Activated T-cell treated with anti-CD3 and anti-CD28 coated beads, Interleukin-2, amount 50 U/mL, for 1 hour (primary cell): ENCODE results near the gene INTS4.
"Not testable (repeated sequence)": the region's sequence is repeated elsewhere in the genome, so short reads cannot be mapped to it uniquely, and the experiment has no call there.

ENCODE experiments used
- DNase-seq: peaks from one replicate; pipeline ENCODE4 v3.0.0-alpha.2; 2020

INTS4 gene, protein sequence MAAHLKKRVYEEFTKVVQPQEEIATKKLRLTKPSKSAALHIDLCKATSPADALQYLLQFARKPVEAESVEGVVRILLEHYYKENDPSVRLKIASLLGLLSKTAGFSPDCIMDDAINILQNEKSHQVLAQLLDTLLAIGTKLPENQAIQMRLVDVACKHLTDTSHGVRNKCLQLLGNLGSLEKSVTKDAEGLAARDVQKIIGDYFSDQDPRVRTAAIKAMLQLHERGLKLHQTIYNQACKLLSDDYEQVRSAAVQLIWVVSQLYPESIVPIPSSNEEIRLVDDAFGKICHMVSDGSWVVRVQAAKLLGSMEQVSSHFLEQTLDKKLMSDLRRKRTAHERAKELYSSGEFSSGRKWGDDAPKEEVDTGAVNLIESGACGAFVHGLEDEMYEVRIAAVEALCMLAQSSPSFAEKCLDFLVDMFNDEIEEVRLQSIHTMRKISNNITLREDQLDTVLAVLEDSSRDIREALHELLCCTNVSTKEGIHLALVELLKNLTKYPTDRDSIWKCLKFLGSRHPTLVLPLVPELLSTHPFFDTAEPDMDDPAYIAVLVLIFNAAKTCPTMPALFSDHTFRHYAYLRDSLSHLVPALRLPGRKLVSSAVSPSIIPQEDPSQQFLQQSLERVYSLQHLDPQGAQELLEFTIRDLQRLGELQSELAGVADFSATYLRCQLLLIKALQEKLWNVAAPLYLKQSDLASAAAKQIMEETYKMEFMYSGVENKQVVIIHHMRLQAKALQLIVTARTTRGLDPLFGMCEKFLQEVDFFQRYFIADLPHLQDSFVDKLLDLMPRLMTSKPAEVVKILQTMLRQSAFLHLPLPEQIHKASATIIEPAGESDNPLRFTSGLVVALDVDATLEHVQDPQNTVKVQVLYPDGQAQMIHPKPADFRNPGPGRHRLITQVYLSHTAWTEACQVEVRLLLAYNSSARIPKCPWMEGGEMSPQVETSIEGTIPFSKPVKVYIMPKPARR

DNA sequence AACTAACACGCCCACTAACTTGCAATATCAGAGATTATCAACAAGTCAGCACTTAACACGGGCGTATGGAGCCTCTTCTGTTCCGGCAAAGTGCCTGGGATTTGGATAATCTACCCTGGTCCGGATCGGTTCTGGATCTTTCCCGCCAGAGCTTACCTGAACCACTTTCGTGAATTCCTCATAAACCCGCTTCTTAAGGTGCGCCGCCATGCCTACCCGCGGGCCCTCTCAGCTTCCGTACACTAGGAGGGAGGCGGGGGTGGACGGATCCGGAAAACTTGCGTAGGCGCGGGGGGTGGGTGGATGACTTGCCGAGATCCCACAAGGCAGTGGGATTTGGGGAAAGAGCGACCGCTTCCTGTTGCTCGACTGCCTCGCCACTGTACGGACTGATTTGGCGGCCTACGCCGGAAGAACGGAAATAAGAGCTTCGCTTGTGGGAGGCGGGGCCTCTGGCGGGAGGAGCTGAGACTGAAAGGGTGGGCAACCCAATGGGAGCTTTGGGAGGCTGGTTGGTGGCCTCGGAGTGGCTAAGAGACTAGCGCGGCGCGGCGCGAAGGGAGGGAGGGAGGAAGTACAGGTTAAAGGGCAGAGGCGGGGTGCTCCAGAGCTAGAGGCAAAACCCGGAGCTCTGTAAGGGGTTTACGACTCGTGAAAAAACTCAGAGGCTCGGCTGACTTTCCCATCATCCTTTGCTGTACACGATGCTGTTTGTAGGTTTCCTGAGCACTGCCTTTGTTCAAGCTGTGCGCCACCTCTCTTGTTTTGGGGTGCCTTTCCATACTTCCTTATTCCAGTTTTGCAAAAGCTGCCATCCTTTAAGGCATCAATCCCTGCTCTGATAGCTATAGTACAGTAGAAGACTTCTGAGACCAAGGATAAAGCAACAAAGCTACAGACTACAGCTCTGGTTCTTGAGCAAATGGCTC lies at the start of gene INTS4:
Gene INTS4, minus strand, starts transcription at position 235 of the 929 bp plus-strand sequence. Its CDS starts 25 bp downstream, at position 210.
- peak; percentile 94 for DNase-seq

DNA sequence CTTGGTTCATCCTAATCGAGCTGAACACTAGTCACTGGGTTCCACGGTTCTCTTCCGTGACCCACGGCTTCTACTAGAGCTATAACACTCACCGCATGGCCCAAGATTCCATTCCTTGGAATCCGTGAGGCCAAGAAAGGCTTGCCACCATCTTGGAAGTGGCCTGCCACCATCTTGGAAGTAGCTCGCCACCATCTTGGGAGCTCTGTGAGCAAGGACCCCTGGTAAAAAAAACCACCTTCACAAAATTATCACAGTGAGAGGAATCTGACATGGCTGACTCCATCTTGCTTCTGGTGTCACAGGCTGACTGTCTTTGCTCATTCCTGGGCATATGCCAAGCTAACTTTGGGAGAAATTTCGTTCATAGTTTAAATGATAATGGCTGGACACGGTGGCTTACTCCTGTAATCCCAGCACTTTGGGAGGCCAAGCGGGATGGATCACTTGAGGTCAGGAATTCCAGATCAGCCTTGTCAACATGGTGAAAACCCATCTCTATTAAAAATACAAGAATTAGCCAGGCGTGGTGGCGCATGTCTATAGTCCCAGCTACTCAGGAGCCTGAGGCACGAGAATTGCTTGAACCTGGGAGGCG lies 47.5 kb upstream of the INTS4 start:
- DNase-seq: no peak

DNA sequence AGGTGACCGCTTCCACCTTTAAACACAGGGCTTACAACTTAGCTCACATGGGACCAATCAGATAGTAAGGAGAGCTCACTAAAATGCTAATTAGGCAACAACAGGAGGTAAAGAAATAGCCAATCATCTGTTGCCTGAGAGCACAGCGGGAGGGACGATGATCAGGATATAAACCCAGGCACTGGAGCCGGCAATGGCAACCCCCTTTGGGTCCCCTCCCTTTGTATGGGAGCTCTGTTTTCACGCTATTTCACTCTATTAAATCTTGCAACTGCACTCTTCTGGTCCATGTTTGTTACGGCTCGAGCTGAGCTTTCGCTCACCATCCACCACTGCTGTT lies 46.9 kb upstream of the INTS4 start:
- DNase-seq: not testable (repeated sequence)

DNA sequence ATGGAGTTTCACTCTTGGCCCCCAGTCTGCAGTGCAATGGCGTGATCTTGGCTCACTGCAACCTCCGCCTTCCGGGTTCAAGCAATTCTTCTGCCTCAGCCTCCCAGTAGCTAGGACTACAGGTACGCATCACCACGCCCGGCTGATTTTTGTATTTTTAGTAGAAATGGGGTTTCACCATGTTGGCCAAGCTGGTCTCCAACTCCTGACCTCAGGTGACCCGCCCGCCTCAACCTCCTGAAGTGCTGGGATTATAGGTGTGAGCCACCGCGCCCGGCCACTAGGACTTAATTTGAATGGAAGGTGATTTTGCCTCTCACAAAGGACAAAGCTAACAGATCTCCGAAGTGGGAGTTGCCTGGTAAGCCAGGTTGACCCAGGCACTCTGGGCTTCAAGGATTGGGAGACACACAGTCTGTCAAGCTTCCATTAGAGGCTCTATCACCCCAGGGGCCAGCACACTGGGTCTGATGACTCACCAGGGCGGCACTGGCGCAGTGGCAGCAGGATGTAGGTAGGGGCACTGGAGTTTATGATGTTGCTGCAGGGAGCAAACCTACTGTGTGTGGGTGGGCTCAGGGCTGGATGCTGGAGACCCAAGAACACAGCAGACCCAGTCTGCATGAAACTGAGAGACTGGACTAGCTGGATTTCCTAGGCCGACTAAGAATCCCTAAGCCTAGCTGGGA lies 46.4 kb upstream of the INTS4 start:
- no peak for DNase-seq

DNA sequence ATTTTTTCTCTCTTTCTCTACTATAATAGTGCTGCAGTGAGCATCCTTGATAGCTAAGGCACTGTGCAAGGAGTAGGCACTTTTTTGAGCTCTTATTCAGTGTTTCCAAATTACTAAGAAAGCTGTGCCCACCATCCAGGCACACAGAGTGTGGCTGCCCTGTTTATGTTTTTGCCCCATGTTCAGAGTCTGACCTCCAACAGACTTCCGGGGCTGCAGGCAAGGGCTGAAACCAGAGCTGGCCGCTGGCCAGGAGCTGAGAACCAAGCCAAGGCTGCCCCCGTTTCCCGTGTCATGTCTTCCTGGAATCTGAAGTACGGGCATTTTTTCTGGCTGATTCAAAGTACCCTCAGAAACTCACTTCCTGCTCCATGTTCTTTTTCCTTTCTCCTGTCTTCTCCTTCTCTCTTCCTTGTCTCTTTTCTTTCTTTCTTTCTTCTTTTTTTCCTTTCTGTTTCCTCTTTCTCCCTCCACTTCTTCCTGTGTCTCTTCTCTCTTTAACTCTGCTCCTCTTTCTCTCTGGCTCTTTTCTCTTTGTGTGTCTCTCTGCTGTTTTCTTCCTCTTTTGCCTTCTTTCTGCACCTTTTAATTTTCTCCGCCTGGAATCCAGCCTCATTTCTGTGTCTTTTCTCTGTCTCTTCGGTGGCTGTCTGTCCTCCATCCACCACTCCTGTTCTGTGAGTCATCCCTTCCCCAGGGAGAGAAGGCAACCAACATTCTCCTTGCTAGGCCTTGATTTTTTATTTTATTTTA lies 45.6 kb upstream of the INTS4 start:
- DNase-seq: no peak

DNA sequence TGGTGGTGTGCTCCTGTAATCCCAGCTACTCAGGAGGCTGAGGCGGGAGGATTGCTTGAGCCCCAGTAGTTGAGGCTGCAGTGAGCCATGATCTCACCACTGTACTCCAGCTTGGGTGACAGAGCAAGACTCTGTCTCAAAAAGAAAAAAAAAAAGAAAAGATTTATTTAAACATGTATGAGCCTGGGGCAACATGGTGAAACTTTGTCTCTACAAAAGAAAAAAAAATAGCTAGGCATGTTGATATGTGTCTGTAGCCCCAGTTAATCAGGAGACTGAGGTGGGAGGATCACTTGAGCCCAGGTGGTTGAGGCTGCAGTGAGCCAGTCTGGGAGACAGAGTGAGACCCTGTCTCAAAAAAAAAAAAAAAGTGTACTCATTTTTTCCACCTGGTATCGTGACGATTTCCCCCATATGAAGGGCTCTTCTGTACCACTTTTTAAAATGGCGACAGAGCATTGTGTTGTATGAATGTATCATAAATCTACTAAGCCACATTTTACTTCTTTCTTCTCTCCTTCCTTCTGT lies 45.0 kb upstream of the INTS4 start:
- no peak for DNase-seq

DNA sequence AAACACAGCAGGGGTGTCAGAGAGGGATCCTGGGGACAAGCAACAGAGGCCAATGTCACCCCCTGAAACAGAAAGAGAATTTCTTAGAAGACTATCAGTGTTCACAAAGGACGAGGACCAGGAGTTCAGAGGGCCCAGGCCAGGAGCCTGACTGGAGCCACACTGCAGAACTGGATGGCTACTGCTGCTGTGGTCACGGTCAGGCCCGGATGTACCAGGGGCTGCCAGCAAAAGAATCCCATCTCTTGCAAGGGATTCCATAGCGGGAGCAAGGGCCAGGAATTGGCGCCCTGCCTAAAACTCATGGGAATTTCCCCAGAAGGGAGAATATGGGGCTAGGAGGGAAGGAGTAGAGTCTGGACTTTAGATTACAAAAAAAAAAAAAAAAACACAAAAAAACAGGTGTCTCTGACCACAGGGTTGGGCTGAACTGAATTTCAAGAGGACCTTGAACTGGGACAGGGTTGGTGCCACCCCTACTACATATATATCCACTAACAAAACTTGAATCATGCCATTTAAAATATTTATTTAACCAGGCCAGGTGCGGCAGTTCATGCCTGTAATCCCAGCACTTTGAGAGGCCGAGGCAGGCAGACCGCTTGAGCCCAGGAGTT lies 44.3 kb upstream of the INTS4 start:
- DNase-seq: no peak

DNA sequence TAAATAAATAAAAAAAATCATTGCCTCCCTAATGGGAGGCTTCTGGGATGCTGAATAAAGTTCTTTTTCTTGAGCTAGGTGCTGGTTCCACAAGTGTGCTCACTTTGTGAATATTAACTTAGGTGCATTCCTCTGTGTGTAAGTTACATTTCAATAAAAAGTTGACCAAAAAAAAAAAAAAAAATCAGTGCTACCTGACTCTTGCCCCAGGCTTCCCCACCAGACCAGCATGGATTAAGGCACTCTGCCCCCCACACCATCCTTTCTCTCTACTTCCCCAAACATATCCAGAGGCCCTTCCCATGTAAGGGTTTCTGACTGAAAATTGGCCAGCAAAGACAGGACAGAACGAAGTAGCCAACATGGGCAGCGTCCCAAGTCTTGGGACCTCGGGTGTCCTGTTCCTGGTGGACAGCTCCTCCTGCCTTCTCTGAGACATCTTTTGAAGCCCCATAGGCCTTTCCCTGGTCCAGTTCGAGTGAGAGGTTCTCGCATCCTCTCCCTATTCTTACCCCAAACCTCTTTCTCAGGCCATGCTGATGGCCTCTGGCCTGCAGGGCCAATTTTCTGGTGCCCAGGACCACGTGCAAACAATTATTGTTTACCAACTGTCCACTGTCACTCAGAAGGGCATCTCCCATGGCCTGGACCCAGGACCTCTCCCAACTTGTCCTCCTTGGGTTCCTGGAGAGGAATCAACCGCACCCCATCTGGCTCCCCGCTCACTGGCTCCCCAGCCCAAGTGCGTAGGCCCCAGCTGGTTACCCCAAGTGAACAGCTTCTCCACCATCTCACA lies 43.6 kb upstream of the INTS4 start:
- DNase-seq: no peak

DNA sequence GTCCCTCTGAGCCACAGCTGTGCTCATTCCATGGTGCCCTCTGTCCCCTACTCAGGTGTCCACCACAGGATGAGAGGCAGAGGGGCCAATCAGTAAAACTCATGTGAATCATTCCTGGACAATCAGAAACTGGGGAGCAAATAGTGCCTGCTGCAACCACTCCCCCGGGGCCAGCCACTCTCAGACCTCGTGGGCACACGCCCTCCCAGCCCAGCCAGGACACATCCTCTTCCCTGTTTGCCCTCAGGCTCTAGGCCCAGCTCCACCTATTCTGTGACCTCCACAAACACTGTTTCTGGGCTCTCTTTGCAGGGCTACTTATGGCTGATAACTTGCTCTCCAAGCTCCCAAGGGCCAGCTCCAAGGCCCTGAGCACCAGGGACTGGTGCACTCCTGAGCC lies 42.6 kb upstream of the INTS4 start:
- no peak for DNase-seq

DNA sequence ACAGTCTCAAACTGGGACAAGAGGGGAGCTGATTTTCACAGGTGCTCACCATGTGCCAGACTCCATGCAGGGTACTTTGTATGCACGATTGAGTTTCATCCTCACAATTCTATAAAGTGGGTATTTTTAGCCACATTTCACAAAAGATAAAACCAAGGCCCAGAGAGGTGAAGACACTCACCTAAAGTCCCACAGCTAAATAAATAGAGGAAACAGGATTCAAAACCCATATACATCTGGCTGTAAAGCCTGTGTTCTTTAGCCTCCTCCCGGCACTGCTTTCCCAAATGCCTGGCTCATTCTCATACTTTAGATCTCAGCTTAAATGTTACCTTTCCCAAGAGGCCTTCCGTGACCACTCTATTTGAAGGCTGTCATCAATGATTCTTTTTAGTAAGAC lies 41.8 kb upstream of the INTS4 start:
- no peak for DNase-seq

DNA sequence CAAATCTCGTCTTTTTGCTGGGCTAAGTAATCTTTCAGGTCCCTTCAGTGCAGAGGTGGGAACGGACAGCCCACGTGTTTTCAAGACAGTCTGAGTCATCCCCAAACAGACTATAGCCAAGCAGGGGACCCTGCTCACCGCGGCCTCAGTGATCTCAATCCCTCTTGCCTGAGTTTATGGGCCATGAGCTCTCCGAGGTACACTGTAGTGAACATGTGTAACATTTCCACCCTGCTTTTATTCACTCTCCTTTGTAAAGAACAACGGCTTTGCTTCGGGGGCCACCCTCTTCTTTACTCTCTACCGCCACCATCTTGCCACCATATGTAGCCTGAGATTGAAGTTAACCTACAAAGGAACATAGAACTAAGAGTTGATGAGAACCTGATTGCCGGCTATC lies 40.2 kb upstream of the INTS4 start:
- DNase-seq: no peak

DNA sequence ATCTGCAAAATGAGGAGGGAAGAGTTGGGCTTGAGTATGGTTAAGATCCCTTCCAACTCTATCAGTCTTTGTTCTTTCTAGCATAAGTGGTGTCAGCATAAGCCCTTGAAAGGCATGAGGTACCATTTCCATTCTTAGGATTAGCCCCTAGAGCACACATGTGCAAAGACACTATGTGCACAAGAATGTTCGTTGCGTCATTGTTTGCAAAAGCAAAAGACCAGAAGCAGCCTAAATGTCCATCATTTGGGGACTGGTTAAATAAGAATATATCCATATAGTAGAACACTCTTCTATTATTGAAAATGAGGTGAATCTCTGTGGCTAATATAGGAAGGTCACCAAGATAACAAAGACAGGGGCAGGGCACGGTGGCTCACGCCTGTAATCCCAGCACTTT lies 38.6 kb upstream of the INTS4 start:
- DNase-seq: no peak

DNA sequence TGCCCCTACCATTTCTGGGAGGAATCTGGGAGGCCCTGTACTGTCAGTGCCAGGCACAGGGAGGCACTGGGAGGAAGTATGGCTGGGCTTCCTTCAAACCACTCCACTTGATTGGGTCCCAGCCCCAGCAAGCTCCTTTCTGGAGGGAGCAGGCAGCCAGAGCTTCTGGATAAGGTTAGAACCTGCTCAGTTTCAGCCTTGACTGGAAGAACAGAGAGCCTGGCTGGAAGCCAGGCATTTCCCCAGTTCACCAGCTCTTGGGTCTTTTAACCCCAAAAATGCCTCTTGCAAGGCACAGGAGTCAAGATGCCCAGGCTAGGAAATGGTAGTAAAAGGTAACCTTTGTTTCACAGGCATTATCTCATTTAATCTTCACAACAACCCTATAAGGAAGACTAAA lies 37.6 kb upstream of the INTS4 start:
- no peak for DNase-seq

DNA sequence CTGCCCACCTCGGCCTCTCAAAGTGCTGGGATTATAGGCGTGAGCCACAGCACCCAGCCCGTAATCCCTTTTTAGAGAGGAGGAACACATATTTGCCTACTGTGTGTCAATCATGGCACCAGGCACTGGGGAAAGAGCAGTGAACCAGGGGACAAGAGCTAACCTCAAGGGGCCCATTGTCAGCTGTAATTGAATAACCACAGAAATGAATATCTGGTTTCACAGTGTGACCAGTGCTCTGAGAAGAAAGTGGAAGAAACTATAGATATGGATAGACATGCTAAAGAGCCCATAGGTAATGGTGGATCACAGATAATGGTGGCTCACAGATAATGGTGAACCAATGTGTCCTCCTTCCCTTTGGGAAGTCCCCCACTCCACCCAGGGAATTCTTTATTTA lies 37.2 kb upstream of the INTS4 start:
- DNase-seq: no peak

DNA sequence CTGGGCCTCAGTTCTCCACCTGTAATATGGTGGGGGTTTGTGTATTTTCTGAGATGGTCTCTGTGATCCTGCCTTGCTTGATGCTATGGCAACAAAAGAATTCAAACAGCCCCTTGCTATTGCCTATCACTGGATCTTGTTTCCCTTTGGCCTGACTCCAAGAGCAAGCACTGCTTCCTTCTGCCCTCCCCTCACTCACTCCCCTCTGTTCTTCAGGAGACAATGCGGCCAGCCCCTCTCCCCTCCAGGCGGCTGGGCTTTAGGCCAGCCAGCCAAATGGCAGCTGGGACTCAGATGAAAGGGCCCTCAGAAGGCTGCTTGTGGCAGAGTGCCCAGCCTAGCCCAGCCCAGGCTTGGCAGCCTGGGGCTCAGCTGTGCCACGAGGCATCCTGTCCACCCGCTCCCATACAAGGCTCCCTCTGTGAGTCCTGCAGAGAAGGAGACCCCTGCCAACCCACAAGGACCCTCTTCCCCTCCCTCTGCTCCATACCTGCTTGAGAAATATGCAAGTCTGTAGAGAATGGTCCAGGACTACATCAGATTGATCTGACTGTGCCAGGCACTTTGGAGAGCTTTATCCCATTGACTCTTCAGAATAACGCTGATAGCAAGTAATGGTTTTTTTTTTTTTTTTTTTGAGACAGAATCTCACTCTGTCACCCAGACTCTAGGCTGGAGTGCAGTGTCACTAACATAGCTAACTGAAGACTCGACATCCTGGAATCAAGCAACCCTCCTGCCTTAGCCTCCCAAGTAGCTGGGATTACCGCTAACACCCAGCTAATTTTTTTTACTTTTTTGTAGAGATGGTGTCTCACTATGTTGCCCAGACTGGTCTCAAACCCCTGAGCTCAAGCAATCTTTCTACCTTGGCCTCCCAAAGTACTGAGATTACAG lies 36.2 kb upstream of the INTS4 start:
- no peak for DNase-seq

DNA sequence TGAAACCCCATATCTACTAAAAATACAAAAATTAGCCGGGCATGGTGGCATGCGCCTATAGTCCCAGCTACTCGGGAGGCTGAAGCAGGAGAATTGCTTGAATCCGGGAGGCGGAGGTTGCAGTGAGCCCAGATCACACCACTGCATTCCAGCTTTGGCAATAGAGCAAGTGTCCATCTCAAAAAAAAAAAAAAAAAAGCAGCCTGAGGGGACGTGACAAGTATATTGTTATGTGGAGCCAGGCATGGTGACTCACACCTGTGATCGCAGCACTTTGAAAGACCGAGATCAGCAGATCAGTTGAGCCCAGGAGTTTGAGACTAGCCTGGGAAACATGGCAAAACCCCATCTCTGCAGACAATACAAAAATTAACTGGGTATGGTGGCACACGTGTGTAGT lies 34.0 kb upstream of the INTS4 start:
- DNase-seq: not testable (repeated sequence)

DNA sequence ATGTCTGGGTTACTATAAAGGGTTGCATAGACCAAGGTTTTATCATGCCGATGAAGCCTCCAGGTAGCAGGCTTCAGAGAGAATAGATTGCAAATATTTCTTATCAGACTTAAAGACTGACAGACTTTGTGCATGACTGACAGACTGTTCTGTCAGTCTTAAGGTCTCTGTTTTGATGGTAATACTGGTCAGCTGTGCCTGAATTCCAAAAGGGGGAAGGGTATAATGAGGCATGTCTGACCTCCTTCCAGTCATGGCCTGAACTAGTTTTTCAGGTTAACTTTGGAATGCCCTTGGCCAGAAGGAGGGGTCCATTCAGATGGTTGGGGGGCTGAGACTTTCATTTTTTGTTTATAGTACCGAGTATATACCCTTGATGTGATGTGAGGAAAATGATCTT lies 33.3 kb upstream of the INTS4 start:
- no peak for DNase-seq

DNA sequence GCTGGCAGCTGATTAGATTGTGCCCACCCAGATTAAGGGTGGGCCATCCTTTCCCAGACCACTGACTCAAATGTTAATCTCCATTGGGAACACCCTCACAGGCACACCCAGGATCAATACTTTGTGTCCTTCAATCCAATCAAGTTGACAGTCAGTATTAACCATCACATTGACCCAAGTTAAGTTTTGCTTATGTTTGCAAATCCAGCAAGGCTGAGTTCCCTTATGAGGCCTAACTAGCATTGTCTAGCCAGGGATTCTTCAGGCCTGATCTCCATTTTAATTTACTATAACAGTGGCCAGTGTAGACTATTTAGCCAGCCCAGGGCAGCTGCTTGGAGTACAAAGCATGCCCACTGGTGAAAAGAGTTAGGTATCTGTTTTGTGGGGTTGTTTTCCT lies 30.9 kb upstream of the INTS4 start:
- no peak for DNase-seq
